MG63 (cell line): Measurements from ENCODE around the gene FNDC5. TPM values are rescaled to one million over a fixed set of nuclear protein-coding genes. Genes with fewer than 3 reads are reported as not detected.

Experiments
- DNase-seq: peaks from one replicate; pipeline ENCODE4 v3.0.0-alpha.2; 2020
- H3K27me3 ChIP-seq: fragments of 250-450 bp; sonication (Bioruptor Pico); 2 replicates; pipeline ENCODE4 v1.5.1; 2020; ENCODE audit warnings: mild to moderate bottlenecking, moderate library complexity
- H3K36me3 ChIP-seq: fragments of 250-450 bp; sonication (Bioruptor Pico); 2 replicates; pipeline ENCODE4 v1.5.1; 2020; ENCODE audit warnings: mild to moderate bottlenecking, moderate library complexity
- H3K4me3 ChIP-seq: fragments of 250-450 bp; sonication (Bioruptor Pico); 2 replicates; pipeline ENCODE4 v1.5.1; 2020; ENCODE audit warnings: mild to moderate bottlenecking, moderate library complexity
- H3K9me3 ChIP-seq: fragments of 250-450 bp; sonication (Bioruptor Pico); 2 replicates; pipeline ENCODE4 v1.5.1; 2020; ENCODE audit warnings: mild to moderate bottlenecking, moderate library complexity
- total RNA-seq: library from RNA; depleted of rRNA; stranded (reverse); fragments of >200 nt; shearing (Covaris generic); gene quantifications from 2 replicates; pipeline ENCODE4 v1.2.3, GENCODE V29; 2014; ENCODE audit warnings: low replicate concordance; rRNA removed

The FNDC5 gene
- total RNA-seq, 1 experiment from 2014 or later, result 0.23 TPM

- Histone ChIP-seq H3K9me3 (no peaks in the 10 kb centered on the region), H3K27me3 (no peaks in the 10 kb centered on the region), H3K4me3 (peak within 1 kb of the TSS; percentile 89), H3K36me3 (peaks cover 39% of the 10 kb centered on the region)
- peak; percentile 99 for DNase-seq
Observed at GRCh38 chr1:32817159-32817814, 53.4 kb downstream of the FNDC5 start, which contains the start of the genes S100PBP and YARS1. Gene S100PBP, plus strand, starts transcription at chr1:32817653. Its CDS starts 8,447 bp downstream, at chr1:32826100. Gene YARS1, minus strand, starts transcription at chr1:32817358. Its CDS starts 114 bp downstream, at chr1:32817244.

- DNase-seq, result peak; percentile 22
- no peaks in the 10 kb centered on the region for H3K27me3 ChIP-seq
- peak overlapping the region; percentile 89 for H3K4me3 ChIP-seq
- peaks cover 42% of the 10 kb centered on the region for H3K36me3 ChIP-seq
- no peaks in the 10 kb centered on the region for H3K9me3 ChIP-seq
Observed at GRCh38 chr1:32816676-32817158, 54.0 kb downstream of the FNDC5 start.

- peaks cover 68% of the 10 kb centered on the region for H3K36me3 ChIP-seq
- H3K4me3 ChIP-seq, result peak overlapping the region; percentile 89
Observed at GRCh38 chr1:32813941-32814739, 56.6 kb downstream of the FNDC5 start.

More at GRCh38 chr1:32813941-32814739, 56.6 kb downstream of the FNDC5 start:
- DNase-seq, result peak; percentile 52
- Histone ChIP-seq H3K27me3 (no peaks in the 10 kb centered on the region), H3K9me3 (no peaks in the 10 kb centered on the region)

Other genes starting within 250 kb of the FNDC5 start
- gene ZBTB8OS, start 220.4 kb downstream of the FNDC5 start, total RNA-seq, result 47.2 and 95.1 TPM in 2 replicates
- gene RBBP4, start 219.7 kb downstream of the FNDC5 start, total RNA-seq, result 141 and 162 TPM in 2 replicates
- gene SYNC, start 168.1 kb downstream of the FNDC5 start, total RNA-seq, result 50.0 and 51.2 TPM in 2 replicates
- gene YARS1, start 53.6 kb downstream of the FNDC5 start, total RNA-seq, result 95.0 and 160 TPM in 2 replicates
- gene S100PBP, start 53.3 kb downstream of the FNDC5 start, total RNA-seq, result 28.5 and 38.5 TPM in 2 replicates
- gene HPCA, start 15.6 kb upstream of the FNDC5 start, total RNA-seq, result not detected in 2 replicates
- 6.3 and 30.7 TPM in 2 replicates for gene TMEM54, start 30.5 kb upstream of the FNDC5 start, total RNA-seq
- 5.0 and 6.9 TPM in 2 replicates for gene RNF19B, start 93.9 kb upstream of the FNDC5 start, total RNA-seq
- 302 and 372 TPM in 2 replicates for gene AK2, start 166.0 kb upstream of the FNDC5 start, total RNA-seq
- gene AZIN2, start 210.2 kb upstream of the FNDC5 start, total RNA-seq, result 2.3 and 3.6 TPM in 2 replicates